Measurements from ENCODE around the gene CLEC2A. TPM values are rescaled to one million over a fixed set of nuclear protein-coding genes. Genes with fewer than 3 reads are reported as not detected.

Gene CLEC2A
- polyA plus RNA-seq, 3 donors, result not detected

GRCh38 chr12:9906873-9907272, 25.3 kb downstream of the CLEC2A start:
- Mint-ChIP-seq H3K4me1 (no peaks in the 10 kb centered on the region), H3K36me3 (peaks cover 6 to 13% of the 10 kb centered on the region in 2 donors), H3K4me3 (no peak overlapping the region), H3K27me3 (ENCODE audit: low read depth in 3 of 3) (peaks cover 0 to 7% (median 3%) of the 10 kb centered on the region in 3 donors), H3K27ac (no peak overlapping the region), H3K9me3 (peaks cover 51 to 68% (median 60%) of the 10 kb centered on the region in 7 donors)
- H3K36me3 ChIP-seq (replicated peaks in 1 of 2; ENCODE audit: control insufficient read depth in 1 of 2, insufficient read depth in 2 of 2, low read length in 2 of 2), result peaks cover 0 to 6% of the 10 kb centered on the region in 2 donors
- H3K9ac ChIP-seq (ENCODE audit: insufficient read depth, low read length, poor library complexity, severe bottlenecking), result no peak overlapping the region
- peaks cover 46 to 54% of the 10 kb centered on the region in 2 donors for H3K9me3 ChIP-seq (replicated peaks in 1 of 2; ENCODE audit: control insufficient read depth in 1 of 2, insufficient read depth in 1 of 2, low read length in 2 of 2)
- no CpG with 5 or more reads among the region's 2 CpGs for WGBS (ENCODE audit: insufficient coverage)
- no peak overlapping the region for H3K4me2 ChIP-seq (replicated peaks; ENCODE audit: extremely low read depth, low read length, poor library complexity, severe bottlenecking)
- H3K4me1 ChIP-seq (ENCODE audit: control insufficient read depth in 1 of 2, insufficient read depth in 2 of 2, low read length in 2 of 2), result no peaks in the 10 kb centered on the region
- H3K4me3 ChIP-seq (replicated peaks in 1 of 3; ENCODE audit: low read depth in 2 of 3, low read length in 3 of 3), result no peak overlapping the region
- H2AFZ ChIP-seq (ENCODE audit: insufficient read depth, low read depth, low read length, poor library complexity, severe bottlenecking), result no peak overlapping the region
- no peak for TF ChIP-seq CTCF (IDR thresholded peaks at IDR 0.05)
- H3K79me2 ChIP-seq (ENCODE audit: insufficient read depth, low read length), result no peaks in the 10 kb centered on the region
- no peaks in the 10 kb centered on the region for H4K20me1 ChIP-seq (ENCODE audit: insufficient read depth, low read length)
- no peaks in the 10 kb centered on the region for H3K27me3 ChIP-seq (ENCODE audit: control insufficient read depth in 2 of 2, insufficient read depth in 2 of 2, low read length in 2 of 2)
- H3K27ac ChIP-seq (ENCODE audit: low read depth in 1 of 2, low read length in 2 of 2), result no peak overlapping the region
- intact Hi-C loops (cut with micrococcal nuclease), result no loop called here
- peak in 2 of 3 donors; percentile 6 to 14 for DNase-seq

- no peak overlapping the region for H3K4me3 Mint-ChIP-seq
- Histone ChIP-seq H3K27me3 (ENCODE audit: control insufficient read depth in 2 of 2, insufficient read depth in 2 of 2, low read length in 2 of 2) (no peaks in the 10 kb centered on the region), H2AFZ (ENCODE audit: insufficient read depth, low read depth, low read length, poor library complexity, severe bottlenecking) (no peak overlapping the region), H3K4me2 (replicated peaks; ENCODE audit: extremely low read depth, low read length, poor library complexity, severe bottlenecking) (no peak overlapping the region), H3K9me3 (replicated peaks in 1 of 2; ENCODE audit: control insufficient read depth in 1 of 2, insufficient read depth in 1 of 2, low read length in 2 of 2) (peaks cover 21 to 26% of the 10 kb centered on the region in 2 donors), H3K4me3 (replicated peaks in 1 of 3; ENCODE audit: low read depth in 2 of 3, low read length in 3 of 3) (no peak overlapping the region), H3K79me2 (ENCODE audit: insufficient read depth, low read length) (no peaks in the 10 kb centered on the region), H3K4me1 (ENCODE audit: control insufficient read depth in 1 of 2, insufficient read depth in 2 of 2, low read length in 2 of 2) (no peaks in the 10 kb centered on the region), H3K27ac (ENCODE audit: low read depth in 1 of 2, low read length in 2 of 2) (no peak overlapping the region), H4K20me1 (ENCODE audit: insufficient read depth, low read length) (no peaks in the 10 kb centered on the region), H3K9ac (ENCODE audit: insufficient read depth, low read length, poor library complexity, severe bottlenecking) (no peak overlapping the region), H3K36me3 (replicated peaks in 1 of 2; ENCODE audit: control insufficient read depth in 1 of 2, insufficient read depth in 2 of 2, low read length in 2 of 2) (no peaks in the 10 kb centered on the region)
- DNase-seq, result no peak
- TF ChIP-seq CTCF (IDR thresholded peaks at IDR 0.05), result no peak
- peaks cover 3 to 7% of the 10 kb centered on the region in 2 donors for H3K36me3 Mint-ChIP-seq
- H3K27ac Mint-ChIP-seq, result no peak overlapping the region
- H3K27me3 Mint-ChIP-seq (ENCODE audit: low read depth in 3 of 3), result peaks cover 0 to 5% (median 2%) of the 10 kb centered on the region in 3 donors
- WGBS (ENCODE audit: insufficient coverage), result 100% methylated on average over 2 of the region's 7 CpGs
- intact Hi-C loops (cut with micrococcal nuclease), result no loop called here
- peaks cover 20 to 39% (median 31%) of the 10 kb centered on the region in 7 donors for H3K9me3 Mint-ChIP-seq
- peaks cover 5% of the 10 kb centered on the region for H3K4me1 Mint-ChIP-seq
Measured at GRCh38 chr12:9902539-9903228, 29.5 kb downstream of the CLEC2A start.
